ENCODE data around the gene HLA-DOA. TPM values are rescaled to one million over a fixed set of nuclear protein-coding genes. Genes with fewer than 3 reads are reported as not detected.

The HLA-DOA gene
- 0.16 TPM in 1 of 2 replicates, not detected in the other for total RNA-seq (2014; rRNA removed; shearing (Covaris generic))

GRCh38 chr6:33008944-33009861 lies at the start of gene HLA-DOA:
HLA-DOA (minus strand) TSS chr6:33009591.
- peaks cover 21% of the 10 kb centered on the region for H3K27me3 ChIP-seq
- no peak within 1 kb of the TSS for H3K4me3 ChIP-seq
- DNase-seq, result peak; percentile 18 to 28

GRCh38 chr6:33057222-33058150 lies 48.1 kb upstream of the HLA-DOA start:
- Histone ChIP-seq H3K36me3 (no peaks in the 10 kb centered on the region), H3K4me1 (peaks cover 3% of the 10 kb centered on the region; the same call in 1 of the 2 replicates), H3K4me3 (no peak overlapping the region), H3K9me3 (replicated peaks) (0 out of 2 replicates have a peak, but pooled peaks cover 2% of the 10 kb centered on the region), H3K27me3 (no peaks in the 10 kb centered on the region), H3K27ac (no peak overlapping the region)
- DNase-seq, result no peak

More at GRCh38 chr6:33008944-33009861, at the start of gene HLA-DOA:
- no peaks in the 10 kb centered on the region for H3K9me3 ChIP-seq (replicated peaks)
- H3K4me1 ChIP-seq, result no peaks in the 10 kb centered on the region
- no peak within 1 kb of the TSS for H3K27ac ChIP-seq
- H3K36me3 ChIP-seq, result no peaks in the 10 kb centered on the region

GRCh38 chr6:33053230-33053629 lies 43.8 kb upstream of the HLA-DOA start:
- no peak for DNase-seq
- peaks cover 12% of the 10 kb centered on the region for H3K4me1 ChIP-seq
- no peaks in the 10 kb centered on the region for H3K36me3 ChIP-seq
- no peak overlapping the region for H3K27ac ChIP-seq
- H3K4me3 ChIP-seq, result no peak overlapping the region
- H3K27me3 ChIP-seq, result no peaks in the 10 kb centered on the region
- 0 out of 2 replicates have a peak, but pooled peaks cover 2% of the 10 kb centered on the region for H3K9me3 ChIP-seq (replicated peaks)

- H3K4me1 ChIP-seq, result peaks cover 12% of the 10 kb centered on the region
- H3K4me3 ChIP-seq, result no peak overlapping the region
- H3K27ac ChIP-seq, result no peak overlapping the region
- H3K9me3 ChIP-seq (replicated peaks), result 0 out of 2 replicates have a peak, but pooled peaks cover 2% of the 10 kb centered on the region
- H3K27me3 ChIP-seq, result no peaks in the 10 kb centered on the region
- no peaks in the 10 kb centered on the region for H3K36me3 ChIP-seq
- no peak for DNase-seq
These were observed 43.2 kb upstream of the HLA-DOA start for GRCh38 chr6:33052627-33053026.

GRCh38 chr6:33050014-33050810 lies 40.8 kb upstream of the HLA-DOA start:
- H3K4me3 ChIP-seq, result no peak overlapping the region
- peak overlapping the region; percentile 78 for H3K27ac ChIP-seq
- peak; percentile 73 to 86 for DNase-seq
- H3K36me3 ChIP-seq, result no peaks in the 10 kb centered on the region
- H3K27me3 ChIP-seq, result no peaks in the 10 kb centered on the region
- 0 out of 2 replicates have a peak, but pooled peaks cover 2% of the 10 kb centered on the region for H3K9me3 ChIP-seq (replicated peaks)
- H3K4me1 ChIP-seq, result peaks cover 12% of the 10 kb centered on the region

- H3K9me3 ChIP-seq (replicated peaks), result 0 out of 2 replicates have a peak, but pooled peaks cover 2% of the 10 kb centered on the region
- no peaks in the 10 kb centered on the region for H3K27me3 ChIP-seq
- DNase-seq, result no peak
- peak overlapping the region; percentile 78; the same call in 1 of the 2 replicates for H3K27ac ChIP-seq
- no peak overlapping the region for H3K4me3 ChIP-seq
- no peaks in the 10 kb centered on the region for H3K36me3 ChIP-seq
- H3K4me1 ChIP-seq, result peaks cover 12% of the 10 kb centered on the region
These were observed 40.1 kb upstream of the HLA-DOA start for GRCh38 chr6:33049323-33050013.

GRCh38 chr6:33040157-33040556 lies 30.8 kb upstream of the HLA-DOA start:
- Histone ChIP-seq H3K27me3 (peaks cover 2% of the 10 kb centered on the region; the same call in 1 of the 2 replicates), H3K9me3 (replicated peaks) (no peaks in the 10 kb centered on the region), H3K4me1 (no peaks in the 10 kb centered on the region), H3K27ac (no peak overlapping the region), H3K36me3 (no peaks in the 10 kb centered on the region), H3K4me3 (no peak overlapping the region)
- no peak for DNase-seq

GRCh38 chr6:33036535-33036934 lies 27.1 kb upstream of the HLA-DOA start:
- Histone ChIP-seq H3K36me3 (no peaks in the 10 kb centered on the region), H3K27ac (no peak overlapping the region), H3K4me3 (no peak overlapping the region), H3K27me3 (peaks cover 5% of the 10 kb centered on the region; the same call in 1 of the 2 replicates), H3K4me1 (no peaks in the 10 kb centered on the region), H3K9me3 (replicated peaks) (no peaks in the 10 kb centered on the region)
- DNase-seq, result no peak

- Histone ChIP-seq H3K27ac (no peak overlapping the region), H3K27me3 (0 out of 2 replicates have a peak, but pooled peaks cover 3% of the 10 kb centered on the region), H3K4me3 (no peak overlapping the region), H3K4me1 (no peaks in the 10 kb centered on the region), H3K36me3 (no peaks in the 10 kb centered on the region), H3K9me3 (replicated peaks) (no peaks in the 10 kb centered on the region)
- DNase-seq, result no peak
These were observed 25.2 kb upstream of the HLA-DOA start for GRCh38 chr6:33034554-33034953.

GRCh38 chr6:33030245-33030644 lies 20.9 kb upstream of the HLA-DOA start:
- Histone ChIP-seq H3K4me3 (no peak overlapping the region), H3K36me3 (no peaks in the 10 kb centered on the region), H3K27me3 (0 out of 2 replicates have a peak, but pooled peaks cover 3% of the 10 kb centered on the region), H3K27ac (no peak overlapping the region), H3K9me3 (replicated peaks) (no peaks in the 10 kb centered on the region), H3K4me1 (no peaks in the 10 kb centered on the region)
- no peak for DNase-seq

GRCh38 chr6:33029328-33030184 lies 20.2 kb upstream of the HLA-DOA start:
- no peak for DNase-seq
- no peak overlapping the region for H3K27ac ChIP-seq
- 0 out of 2 replicates have a peak, but pooled peaks cover 3% of the 10 kb centered on the region for H3K27me3 ChIP-seq
- no peaks in the 10 kb centered on the region for H3K36me3 ChIP-seq
- no peaks in the 10 kb centered on the region for H3K9me3 ChIP-seq (replicated peaks)
- H3K4me3 ChIP-seq, result no peak overlapping the region
- H3K4me1 ChIP-seq, result no peaks in the 10 kb centered on the region

GRCh38 chr6:33028220-33028849 lies 18.9 kb upstream of the HLA-DOA start:
- Histone ChIP-seq H3K4me3 (no peak overlapping the region), H3K4me1 (no peaks in the 10 kb centered on the region), H3K27ac (no peak overlapping the region), H3K9me3 (replicated peaks) (no peaks in the 10 kb centered on the region), H3K27me3 (0 out of 2 replicates have a peak, but pooled peaks cover 3% of the 10 kb centered on the region), H3K36me3 (no peaks in the 10 kb centered on the region)
- no peak for DNase-seq

All from SJCRH30 (cell line).